Measurements from ENCODE around the gene FNDC3B. TPM values are rescaled to one million over a fixed set of nuclear protein-coding genes. Genes with fewer than 3 reads are reported as not detected.

The FNDC3B gene
- total RNA-seq, 1 donor from 2014 or later = 29.5 TPM

- no peaks in the 10 kb centered on the region for H3K9me3 Mint-ChIP-seq
- no peaks in the 10 kb centered on the region for H3K4me1 ChIP-seq
- no peak overlapping the region for H3K4me3 ChIP-seq
- no peak overlapping the region for H2AFZ ChIP-seq (replicated peaks)
- H3K4me1 Mint-ChIP-seq = peaks cover 5% of the 10 kb centered on the region
- no peak overlapping the region for H3K4me3 Mint-ChIP-seq
- no peaks in the 10 kb centered on the region for H3K27me3 Mint-ChIP-seq (ENCODE audit: insufficient read depth, low read depth)
- no peak for DNase-seq (ENCODE audit: low spot score)
- H3K9ac ChIP-seq = no peak overlapping the region
- no peak overlapping the region for H3K4me2 ChIP-seq
- H3K27ac ChIP-seq = no peak overlapping the region
- TF ChIP-seq EZH2 (IDR thresholded peaks at IDR 0.05) (no peak), EZH2phosphoT487 (IDR thresholded peaks at IDR 0.05) (no peak), CTCF (IDR thresholded peaks at IDR 0.05) (no peak)
- no peak overlapping the region for H3K27ac Mint-ChIP-seq
- no peaks in the 10 kb centered on the region for H3K9me3 ChIP-seq (ENCODE audit: low read depth)
- H3K79me2 ChIP-seq (ENCODE audit: low read depth) = no peaks in the 10 kb centered on the region
- no peaks in the 10 kb centered on the region for H3F3A ChIP-seq (ENCODE audit: low read depth)
- H3K27me3 ChIP-seq = no peaks in the 10 kb centered on the region
- H3K36me3 ChIP-seq = no peaks in the 10 kb centered on the region
- no peaks in the 10 kb centered on the region for H4K20me1 ChIP-seq (ENCODE audit: low read depth)
- peaks cover 38% of the 10 kb centered on the region for H3K36me3 Mint-ChIP-seq
Observed at GRCh38 chr3:172268868-172269267, 229.5 kb downstream of the FNDC3B start.

GRCh38 chr3:172270557-172271166 is 231.3 kb downstream of the FNDC3B start:
- H3K4me1 ChIP-seq = no peaks in the 10 kb centered on the region
- no peaks in the 10 kb centered on the region for H4K20me1 ChIP-seq (ENCODE audit: low read depth)
- H3F3A ChIP-seq (ENCODE audit: low read depth) = no peaks in the 10 kb centered on the region
- H3K9me3 ChIP-seq (ENCODE audit: low read depth) = no peaks in the 10 kb centered on the region
- H3K27ac ChIP-seq = no peak overlapping the region
- DNase-seq (ENCODE audit: low spot score) = no peak
- Mint-ChIP-seq H3K27ac (no peak overlapping the region), H3K4me1 (peaks cover 5% of the 10 kb centered on the region), H3K36me3 (peaks cover 41% of the 10 kb centered on the region), H3K27me3 (ENCODE audit: insufficient read depth, low read depth) (no peaks in the 10 kb centered on the region), H3K9me3 (no peaks in the 10 kb centered on the region), H3K4me3 (no peak overlapping the region)
- no peak overlapping the region for H3K4me2 ChIP-seq
- no peak overlapping the region for H3K4me3 ChIP-seq
- no peak overlapping the region for H2AFZ ChIP-seq (replicated peaks)
- TF ChIP-seq EZH2phosphoT487 (IDR thresholded peaks at IDR 0.05) (no peak), CTCF (IDR thresholded peaks at IDR 0.05) (no peak), EZH2 (IDR thresholded peaks at IDR 0.05) (no peak)
- H3K36me3 ChIP-seq = no peaks in the 10 kb centered on the region
- no peaks in the 10 kb centered on the region for H3K27me3 ChIP-seq
- H3K79me2 ChIP-seq (ENCODE audit: low read depth) = no peaks in the 10 kb centered on the region
- no peak overlapping the region for H3K9ac ChIP-seq

GRCh38 chr3:172271386-172271976 is 232.1 kb downstream of the FNDC3B start:
- no peak overlapping the region for H3K9ac ChIP-seq
- DNase-seq (ENCODE audit: low spot score) = no peak
- Mint-ChIP-seq H3K4me1 (peaks cover 5% of the 10 kb centered on the region), H3K27me3 (ENCODE audit: insufficient read depth, low read depth) (no peaks in the 10 kb centered on the region), H3K27ac (no peak overlapping the region), H3K36me3 (peaks cover 42% of the 10 kb centered on the region), H3K9me3 (no peaks in the 10 kb centered on the region), H3K4me3 (no peak overlapping the region)
- no peaks in the 10 kb centered on the region for H3K27me3 ChIP-seq
- no peaks in the 10 kb centered on the region for H3K9me3 ChIP-seq (ENCODE audit: low read depth)
- H3F3A ChIP-seq (ENCODE audit: low read depth) = no peaks in the 10 kb centered on the region
- no peak overlapping the region for H3K4me3 ChIP-seq
- no peak overlapping the region for H3K27ac ChIP-seq
- no peaks in the 10 kb centered on the region for H3K36me3 ChIP-seq
- no peak overlapping the region for H2AFZ ChIP-seq (replicated peaks)
- no peaks in the 10 kb centered on the region for H4K20me1 ChIP-seq (ENCODE audit: low read depth)
- no peaks in the 10 kb centered on the region for H3K4me1 ChIP-seq
- TF ChIP-seq EZH2 (IDR thresholded peaks at IDR 0.05) = no peak
- TF ChIP-seq CTCF (IDR thresholded peaks at IDR 0.05) = no peak
- TF ChIP-seq EZH2phosphoT487 (IDR thresholded peaks at IDR 0.05) = no peak
- H3K4me2 ChIP-seq = no peak overlapping the region
- no peaks in the 10 kb centered on the region for H3K79me2 ChIP-seq (ENCODE audit: low read depth)

Data from neural progenitor cell (in vitro differentiated cells).